ENCODE results near the gene ZNF687.

- TF ChIP-seq CTCF (IDR thresholded peaks at IDR 0.05), result no peak
- no peak for TF ChIP-seq POLR2AphosphoS5 (IDR thresholded peaks at IDR 0.05)
- TF ChIP-seq POLR2A (IDR thresholded peaks at IDR 0.05), result no peak
Measured at GRCh38 chr1:151267760-151268159, 14.3 kb upstream of the ZNF687 start.
